GM12875 (cell line): ENCODE data around the gene CCDC127.
"Not testable (repeated sequence)": the region's sequence is repeated elsewhere in the genome, so short reads cannot be mapped to it uniquely, and the experiment has no call there.

Experiments
- H3K4me3 ChIP-seq: one replicate; pipeline ENCODE4 v1.5.1; 2011; ENCODE audit warnings: low read depth, low read length, control low read depth
- CTCF ChIP-seq: IDR thresholded peaks from 2 replicates; pipeline ENCODE4 v1.5.1; 2011; ENCODE audit warnings: low read depth, mild to moderate bottlenecking, control low read depth, inconsistent platforms, low read length, moderate library complexity, borderline replicate concordance; ENCODE audit not compliant: insufficient read depth

Gene CCDC127

GRCh38 chr5:199950-200645 lies 17.9 kb downstream of the CCDC127 start:
- TF ChIP-seq CTCF = no peak
- no peak overlapping the region for H3K4me3 ChIP-seq

GRCh38 chr5:199197-199949 lies 18.6 kb downstream of the CCDC127 start:
- no peak for TF ChIP-seq CTCF
- H3K4me3 ChIP-seq = no peak overlapping the region

GRCh38 chr5:198516-199196 lies 19.3 kb downstream of the CCDC127 start:
- no peak for TF ChIP-seq CTCF
- no peak overlapping the region for H3K4me3 ChIP-seq

GRCh38 chr5:197892-198489 lies 20.0 kb downstream of the CCDC127 start:
- H3K4me3 ChIP-seq = no peak overlapping the region
- TF ChIP-seq CTCF = no peak

- H3K4me3 ChIP-seq = not testable (repeated sequence)
These were observed 20.9 kb downstream of the CCDC127 start for GRCh38 chr5:197031-197430.

GRCh38 chr5:196350-196749 lies 21.6 kb downstream of the CCDC127 start:
- no peak for TF ChIP-seq CTCF
- H3K4me3 ChIP-seq = no peak overlapping the region

- no peak for TF ChIP-seq CTCF
- H3K4me3 ChIP-seq = no peak overlapping the region
These were observed 22.4 kb downstream of the CCDC127 start for GRCh38 chr5:195401-196160.
